Measurements from ENCODE around the gene DOP1A. TPM values are rescaled to one million over a fixed set of nuclear protein-coding genes. Genes with fewer than 3 reads are reported as not detected.
"Not testable (repeated sequence)": the region's sequence is repeated elsewhere in the genome, so short reads cannot be mapped to it uniquely, and the experiment has no call there.

Gene DOP1A
- total RNA-seq, 1 donor from 2014 or later = 20.0 TPM

GRCh38 chr6:83183082-83183828 is 115.8 kb downstream of the DOP1A start:
- Mint-ChIP-seq H3K27me3 (ENCODE audit: unreplicated experiment) (no peaks in the 10 kb centered on the region), H3K9me3 (ENCODE audit: unreplicated experiment) (no peaks in the 10 kb centered on the region), H3K4me1 (ENCODE audit: unreplicated experiment) (peaks cover 2% of the 10 kb centered on the region), H3K36me3 (ENCODE audit: low read depth, unreplicated experiment) (peaks cover 28% of the 10 kb centered on the region), H3K4me3 (ENCODE audit: unreplicated experiment) (no peak overlapping the region), H3K27ac (ENCODE audit: unreplicated experiment) (no peak overlapping the region)
- no peak for DNase-seq (ENCODE audit: low spot score)
- TF ChIP-seq, protein P1, sequence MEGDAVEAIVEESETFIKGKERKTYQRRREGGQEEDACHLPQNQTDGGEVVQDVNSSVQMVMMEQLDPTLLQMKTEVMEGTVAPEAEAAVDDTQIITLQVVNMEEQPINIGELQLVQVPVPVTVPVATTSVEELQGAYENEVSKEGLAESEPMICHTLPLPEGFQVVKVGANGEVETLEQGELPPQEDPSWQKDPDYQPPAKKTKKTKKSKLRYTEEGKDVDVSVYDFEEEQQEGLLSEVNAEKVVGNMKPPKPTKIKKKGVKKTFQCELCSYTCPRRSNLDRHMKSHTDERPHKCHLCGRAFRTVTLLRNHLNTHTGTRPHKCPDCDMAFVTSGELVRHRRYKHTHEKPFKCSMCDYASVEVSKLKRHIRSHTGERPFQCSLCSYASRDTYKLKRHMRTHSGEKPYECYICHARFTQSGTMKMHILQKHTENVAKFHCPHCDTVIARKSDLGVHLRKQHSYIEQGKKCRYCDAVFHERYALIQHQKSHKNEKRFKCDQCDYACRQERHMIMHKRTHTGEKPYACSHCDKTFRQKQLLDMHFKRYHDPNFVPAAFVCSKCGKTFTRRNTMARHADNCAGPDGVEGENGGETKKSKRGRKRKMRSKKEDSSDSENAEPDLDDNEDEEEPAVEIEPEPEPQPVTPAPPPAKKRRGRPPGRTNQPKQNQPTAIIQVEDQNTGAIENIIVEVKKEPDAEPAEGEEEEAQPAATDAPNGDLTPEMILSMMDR (IDR thresholded peaks at IDR 0.05; ENCODE audit: unreplicated experiment) = no peak

GRCh38 chr6:83185096-83185495 is 117.6 kb downstream of the DOP1A start:
- Mint-ChIP-seq H3K4me1 (ENCODE audit: unreplicated experiment) (peaks cover 2% of the 10 kb centered on the region), H3K36me3 (ENCODE audit: low read depth, unreplicated experiment) (peaks cover 28% of the 10 kb centered on the region), H3K27me3 (ENCODE audit: unreplicated experiment) (no peaks in the 10 kb centered on the region), H3K4me3 (ENCODE audit: unreplicated experiment) (peak overlapping the region; percentile 14), H3K27ac (ENCODE audit: unreplicated experiment) (no peak overlapping the region), H3K9me3 (ENCODE audit: unreplicated experiment) (no peaks in the 10 kb centered on the region)
- DNase-seq (ENCODE audit: low spot score) = no peak
- TF ChIP-seq, protein P1 (IDR thresholded peaks at IDR 0.05; ENCODE audit: unreplicated experiment) = no peak

- H3K4me1 Mint-ChIP-seq (ENCODE audit: unreplicated experiment) = peaks cover 12% of the 10 kb centered on the region
These were observed 121.0 kb downstream of the DOP1A start for GRCh38 chr6:83188501-83188900.

GRCh38 chr6:83190626-83191025 is 123.2 kb downstream of the DOP1A start:
- Mint-ChIP-seq H3K9me3 (ENCODE audit: unreplicated experiment) (no peaks in the 10 kb centered on the region), H3K27me3 (ENCODE audit: unreplicated experiment) (peaks cover 4% of the 10 kb centered on the region), H3K4me3 (ENCODE audit: unreplicated experiment) (no peak overlapping the region), H3K27ac (ENCODE audit: unreplicated experiment) (no peak overlapping the region), H3K36me3 (ENCODE audit: low read depth, unreplicated experiment) (peaks cover 12% of the 10 kb centered on the region), H3K4me1 (ENCODE audit: unreplicated experiment) (peaks cover 16% of the 10 kb centered on the region)
- TF ChIP-seq, protein P1 (IDR thresholded peaks at IDR 0.05; ENCODE audit: unreplicated experiment) = no peak
- no peak for DNase-seq (ENCODE audit: low spot score)

More at GRCh38 chr6:83188501-83188900, 121.0 kb downstream of the DOP1A start:
- no peak overlapping the region for H3K4me3 Mint-ChIP-seq (ENCODE audit: unreplicated experiment)
- H3K36me3 Mint-ChIP-seq (ENCODE audit: low read depth, unreplicated experiment) = peaks cover 24% of the 10 kb centered on the region
- H3K27me3 Mint-ChIP-seq (ENCODE audit: unreplicated experiment) = peaks cover 4% of the 10 kb centered on the region
- no peak for DNase-seq (ENCODE audit: low spot score)
- TF ChIP-seq, protein P1 (IDR thresholded peaks at IDR 0.05; ENCODE audit: unreplicated experiment) = no peak
- no peak overlapping the region for H3K27ac Mint-ChIP-seq (ENCODE audit: unreplicated experiment)
- no peaks in the 10 kb centered on the region for H3K9me3 Mint-ChIP-seq (ENCODE audit: unreplicated experiment)

- not testable (repeated sequence) for DNase-seq (ENCODE audit: low spot score); H3K27me3 Mint-ChIP-seq (ENCODE audit: unreplicated experiment); H3K9me3 Mint-ChIP-seq (ENCODE audit: unreplicated experiment); H3K27ac Mint-ChIP-seq (ENCODE audit: unreplicated experiment); H3K36me3 Mint-ChIP-seq (ENCODE audit: low read depth, unreplicated experiment)
- Mint-ChIP-seq H3K4me3 (ENCODE audit: unreplicated experiment) (peak overlapping the region; percentile 98), H3K4me1 (ENCODE audit: unreplicated experiment) (peaks cover 16% of the 10 kb centered on the region)
These were observed 124.5 kb downstream of the DOP1A start for GRCh38 chr6:83191974-83192373.
